HG02642 (cell line): ENCODE results near the gene KRT20.

Source experiments
- ATAC-seq: cut with Tn5 transposase; IDR thresholded peaks from one replicate; pipeline ENCODE4 v1.9.1; 2021; ENCODE audit warnings: mild to moderate bottlenecking; ENCODE audit not compliant: unreplicated experiment, poor library complexity

Gene KRT20

DNA sequence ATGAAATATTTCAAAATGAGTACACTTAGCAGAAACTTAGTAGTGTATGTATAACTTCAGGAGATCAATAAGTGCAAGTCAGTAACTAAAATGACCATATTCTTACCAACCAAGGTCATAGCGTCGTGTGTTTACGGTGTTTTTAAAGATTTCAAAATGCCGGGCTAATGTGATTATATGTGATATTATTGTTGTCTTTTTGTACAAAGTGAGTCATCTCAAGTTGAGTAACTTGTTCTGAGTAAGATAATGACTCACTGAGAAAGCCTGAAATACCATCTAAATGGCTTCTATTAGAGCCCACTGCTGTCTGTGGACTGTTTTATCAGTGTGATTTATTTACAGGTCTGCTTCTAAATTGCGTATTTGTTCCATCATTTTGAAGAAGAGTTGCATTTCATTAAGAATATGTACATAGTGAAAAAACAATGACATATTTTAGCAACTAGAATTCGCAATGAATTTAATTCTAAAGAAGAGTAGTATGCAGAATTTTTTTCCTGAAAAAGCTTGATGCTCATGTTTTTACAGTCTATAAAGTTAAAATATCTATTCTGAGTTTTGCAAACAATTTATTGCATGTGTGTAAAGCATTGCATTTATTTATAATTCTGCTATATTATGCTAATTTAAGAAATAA, 30.7 kb downstream of the KRT20 start:
- no peak for ATAC-seq

DNA sequence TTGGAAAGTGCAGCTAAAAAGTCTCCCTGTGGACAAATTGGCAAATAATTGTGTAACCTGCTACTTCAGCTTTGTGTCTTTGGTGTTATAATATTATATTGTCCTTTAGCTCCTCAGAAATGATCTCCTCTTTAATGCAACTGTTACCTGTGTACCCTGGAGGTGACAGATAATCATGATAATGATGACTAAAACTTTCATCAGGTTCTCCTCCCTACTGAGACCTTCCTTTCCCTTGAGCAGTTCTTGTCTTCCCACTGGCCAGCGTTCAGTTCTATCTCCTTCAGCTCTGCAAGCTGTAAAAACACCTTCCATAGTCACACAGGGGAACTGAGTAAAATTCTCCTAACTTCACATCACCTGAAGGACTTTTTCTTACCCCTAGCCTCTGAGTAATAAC, 32.7 kb downstream of the KRT20 start:
- no peak for ATAC-seq

DNA sequence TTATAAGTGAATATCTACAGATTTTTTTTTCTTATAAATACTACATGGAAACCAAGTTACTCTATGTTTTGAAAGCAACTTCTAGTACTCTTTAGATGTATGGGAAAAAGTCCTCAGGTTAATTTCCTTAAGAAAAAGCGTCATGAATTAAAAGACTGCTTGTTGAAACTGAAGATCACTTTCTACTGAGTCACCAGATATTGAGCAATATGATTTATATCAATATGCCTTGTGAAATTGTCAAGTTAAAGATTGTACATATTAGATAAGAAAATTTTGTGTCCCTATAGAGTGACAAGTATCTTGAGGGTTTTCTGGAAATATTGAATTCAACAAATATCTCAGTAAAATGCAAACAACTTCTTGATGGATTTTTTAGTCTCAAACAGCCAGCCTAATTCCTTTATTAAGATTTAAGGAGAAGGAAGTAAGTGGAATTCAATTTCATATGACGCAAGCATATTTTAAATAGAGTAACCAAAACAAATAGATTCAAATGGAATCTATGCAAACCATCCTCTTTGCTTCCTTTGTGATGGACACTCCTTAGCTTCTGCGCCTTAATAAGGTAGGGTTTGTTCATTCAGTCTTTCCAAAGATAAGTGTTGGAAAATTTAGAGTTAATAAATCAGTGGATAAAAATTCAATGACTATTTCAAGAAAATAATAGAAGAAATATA, 34.6 kb downstream of the KRT20 start:
- no peak for ATAC-seq

DNA sequence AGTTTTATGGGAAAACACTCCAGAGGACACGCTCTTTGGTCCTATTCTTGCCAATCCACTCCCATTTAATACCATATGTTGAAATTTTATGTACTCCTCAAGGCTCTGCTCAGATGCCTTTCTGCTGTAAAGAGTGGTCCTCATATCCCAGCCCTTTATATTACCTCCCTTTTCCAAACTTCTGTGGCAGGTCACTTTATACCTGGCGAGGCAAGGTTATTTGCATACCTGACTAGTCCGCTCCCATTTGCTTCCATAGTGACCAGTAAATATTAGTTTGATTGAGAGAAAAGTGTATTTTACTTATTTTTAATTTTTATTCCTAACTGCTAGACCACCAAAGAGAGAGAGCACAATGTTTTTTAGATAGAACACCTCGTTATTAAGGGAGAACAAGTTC, 35.3 kb downstream of the KRT20 start:
- ATAC-seq: no peak

DNA sequence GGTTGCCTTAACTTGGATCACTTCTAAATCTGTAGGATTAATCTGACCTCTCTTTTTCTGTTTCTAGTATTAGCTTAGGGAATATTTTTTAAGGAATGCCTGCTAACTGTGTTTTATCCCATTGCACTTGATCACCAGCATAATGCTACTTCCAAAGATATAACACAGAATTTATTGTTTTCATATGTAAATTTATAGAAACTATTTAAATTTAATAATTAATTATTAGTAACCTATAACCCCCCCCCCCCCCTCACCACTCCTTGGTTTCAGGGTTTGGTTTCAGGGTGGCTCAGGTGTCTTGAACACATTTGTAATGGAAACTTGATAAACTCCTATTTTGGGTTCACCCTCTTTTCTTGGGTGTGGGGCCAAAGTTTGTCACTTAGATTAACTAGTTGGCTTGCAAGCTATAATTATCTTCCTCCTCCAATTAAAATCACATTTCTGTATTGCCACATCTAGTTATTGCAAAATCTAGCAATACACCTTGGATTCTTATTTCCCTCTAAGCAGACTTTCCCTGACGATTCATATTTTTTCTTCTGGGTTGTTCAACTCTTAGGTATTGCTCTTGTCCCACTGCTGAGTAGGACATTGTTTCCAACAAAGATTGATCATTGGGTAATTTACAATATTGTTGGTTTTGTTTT, 36.3 kb downstream of the KRT20 start:
- no peak for ATAC-seq

DNA sequence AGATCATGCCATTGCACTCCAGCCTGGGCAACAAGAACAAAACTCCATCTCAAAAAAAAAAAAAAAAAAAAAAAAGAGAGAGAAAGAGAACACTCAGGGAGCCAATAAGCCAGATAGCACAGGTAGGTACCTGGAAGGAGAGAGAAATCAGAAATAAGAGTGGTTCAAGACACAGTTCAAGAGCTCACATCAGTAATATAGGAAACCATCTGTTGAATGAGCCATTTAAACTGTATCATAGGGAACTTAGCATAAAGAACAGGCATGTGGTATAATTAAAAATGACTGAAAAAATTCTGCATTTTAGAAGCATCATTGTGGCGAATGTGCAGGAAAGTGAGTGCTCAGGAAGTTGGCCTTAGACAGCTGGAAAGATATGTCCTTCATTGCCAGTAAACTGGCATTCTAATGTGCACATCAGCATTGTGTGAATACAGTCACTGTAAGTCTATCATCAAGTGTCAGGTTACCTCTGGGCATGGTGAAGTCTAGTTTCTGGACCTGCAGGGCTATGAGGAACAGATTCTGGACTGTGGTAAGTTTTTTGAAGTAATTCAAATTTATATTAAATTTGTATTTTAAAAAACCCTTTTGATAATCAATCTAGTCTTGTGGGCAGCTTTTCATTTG, 38.4 kb downstream of the KRT20 start:
- ATAC-seq: no peak

DNA sequence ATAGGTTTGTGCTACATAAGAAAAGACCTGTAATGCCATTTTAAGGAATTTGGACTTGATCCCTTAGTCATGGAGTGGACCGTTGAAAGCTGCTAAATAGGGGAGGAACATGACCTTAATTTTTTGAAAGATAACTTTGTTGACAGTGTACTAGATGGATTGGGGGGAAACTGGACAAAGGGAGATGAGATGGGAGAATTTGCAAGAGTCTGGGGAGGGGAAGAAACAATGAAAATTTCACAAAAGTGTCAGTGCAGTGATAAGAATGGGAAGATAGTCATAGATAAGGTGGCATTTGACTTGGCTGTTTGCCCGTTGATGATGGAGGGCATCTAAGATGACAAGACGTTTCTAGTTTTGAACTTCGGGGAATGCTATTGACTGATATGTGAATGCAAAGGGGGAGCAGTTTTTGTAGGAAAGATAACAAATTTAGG, 40.4 kb downstream of the KRT20 start:
- no peak for ATAC-seq

DNA sequence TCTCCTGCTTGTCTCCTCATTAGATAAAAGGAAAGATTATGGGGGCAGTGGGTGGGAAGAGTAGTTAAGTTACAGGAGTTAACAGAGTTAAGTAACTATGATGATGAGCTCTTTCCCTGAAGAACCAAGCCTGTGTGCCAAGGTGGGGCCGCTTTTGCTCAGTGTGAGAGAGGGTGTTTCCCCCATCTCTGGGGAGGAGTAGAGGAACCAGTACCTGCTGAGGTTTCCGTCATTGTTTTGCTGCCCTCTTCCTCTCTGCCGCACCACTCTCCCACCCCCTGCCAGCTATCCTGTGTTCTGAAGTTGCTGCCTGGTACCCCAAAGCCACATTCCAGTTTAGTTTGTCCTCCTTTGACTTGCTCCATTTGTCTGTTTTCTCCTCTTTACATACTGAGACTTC, 41.8 kb downstream of the KRT20 start:
- no peak for ATAC-seq

DNA sequence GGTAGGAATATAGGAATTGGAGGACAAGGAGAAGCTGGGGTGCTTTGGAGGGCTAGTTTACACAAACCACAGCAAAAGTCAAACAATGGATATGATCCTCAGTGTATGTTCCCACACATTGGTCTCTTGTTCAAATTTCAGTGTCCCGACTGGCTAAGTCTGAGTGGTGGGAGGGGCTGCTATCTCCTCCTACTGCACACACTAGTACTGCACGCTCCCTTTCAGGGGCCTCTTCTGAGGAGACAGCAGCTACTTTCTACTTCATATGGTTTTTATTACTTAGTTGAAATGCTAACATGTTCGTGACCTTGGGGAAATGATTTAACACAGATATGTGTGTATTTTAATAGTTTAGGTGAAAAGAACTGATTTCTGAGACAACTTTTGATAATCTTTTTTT, 43.8 kb downstream of the KRT20 start:
- ATAC-seq: no peak

DNA sequence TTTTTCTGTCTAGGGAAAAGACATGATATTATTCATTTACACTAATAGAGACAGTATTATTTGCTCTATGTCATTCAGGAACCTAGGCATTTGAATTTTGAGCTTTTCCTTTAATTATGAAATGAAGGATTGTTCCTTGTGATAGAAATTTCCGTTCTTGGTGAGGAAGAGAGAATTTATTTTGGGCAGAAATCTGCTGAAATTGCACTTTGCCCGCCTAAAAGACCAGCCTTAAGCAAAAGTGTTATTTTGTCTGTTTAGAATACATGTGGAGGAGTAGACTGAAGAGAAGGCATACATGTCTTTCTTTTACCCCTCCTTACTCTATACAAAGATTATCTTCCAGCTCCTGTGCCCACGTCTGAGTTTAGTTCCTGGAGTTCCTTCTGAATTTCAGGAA, 45.8 kb downstream of the KRT20 start:
- no peak for ATAC-seq

DNA sequence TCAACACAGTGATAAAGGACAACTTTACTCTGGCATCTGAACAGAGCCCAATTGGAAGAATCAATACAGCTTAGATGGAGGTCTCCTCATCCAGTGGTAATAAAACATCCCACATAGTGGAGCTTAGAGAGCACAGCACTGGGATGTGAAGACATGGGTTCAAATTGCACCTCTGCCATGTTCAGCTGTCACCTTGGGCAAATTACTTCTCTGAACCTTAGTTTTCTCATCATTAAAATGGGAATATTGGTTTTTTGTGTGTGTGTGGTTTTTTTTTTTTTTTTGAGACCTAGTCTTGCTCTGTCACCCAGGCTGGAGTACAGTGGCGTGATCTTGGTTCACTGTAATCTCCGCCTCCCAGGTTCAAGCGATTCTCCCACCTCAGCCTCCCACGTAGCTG, 49.0 kb downstream of the KRT20 start:
- no peak for ATAC-seq

DNA sequence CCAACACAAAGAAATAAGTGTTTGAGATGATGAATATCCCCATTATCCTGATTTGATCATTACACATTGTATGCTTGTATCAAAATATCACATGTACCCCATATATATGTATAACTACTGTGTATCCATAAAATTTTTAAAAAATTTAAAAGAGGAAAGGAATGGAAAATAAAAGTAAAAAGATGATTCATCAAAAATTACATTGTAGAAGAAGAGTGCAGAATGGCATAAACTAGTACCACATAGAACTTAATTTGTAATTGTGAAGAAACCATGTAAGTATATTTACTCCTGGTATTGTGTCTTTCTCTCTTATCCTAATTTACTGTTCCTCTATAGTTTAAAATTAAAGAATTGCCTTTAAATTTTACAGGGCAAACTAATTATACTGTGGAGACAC, 51.2 kb downstream of the KRT20 start:
- no peak for ATAC-seq

DNA sequence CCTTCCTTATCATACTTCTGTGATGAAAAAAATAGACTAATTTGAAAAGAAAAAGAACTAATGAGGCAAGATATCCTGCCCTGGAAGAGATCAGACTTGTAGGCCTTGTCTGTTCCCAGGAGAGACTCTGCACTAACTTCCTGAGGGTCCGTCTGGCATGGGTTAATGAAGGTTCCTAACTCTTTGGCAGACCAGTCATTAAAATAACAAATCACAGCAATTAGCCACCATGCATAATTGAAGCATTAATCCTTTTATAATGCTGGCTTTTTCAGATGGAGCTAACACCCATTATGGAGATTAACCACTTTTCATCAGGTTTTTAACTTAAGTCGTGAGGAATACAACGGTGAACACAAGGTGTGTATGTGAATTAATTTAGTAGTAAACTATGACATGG, 52.2 kb downstream of the KRT20 start:
- ATAC-seq: no peak

DNA sequence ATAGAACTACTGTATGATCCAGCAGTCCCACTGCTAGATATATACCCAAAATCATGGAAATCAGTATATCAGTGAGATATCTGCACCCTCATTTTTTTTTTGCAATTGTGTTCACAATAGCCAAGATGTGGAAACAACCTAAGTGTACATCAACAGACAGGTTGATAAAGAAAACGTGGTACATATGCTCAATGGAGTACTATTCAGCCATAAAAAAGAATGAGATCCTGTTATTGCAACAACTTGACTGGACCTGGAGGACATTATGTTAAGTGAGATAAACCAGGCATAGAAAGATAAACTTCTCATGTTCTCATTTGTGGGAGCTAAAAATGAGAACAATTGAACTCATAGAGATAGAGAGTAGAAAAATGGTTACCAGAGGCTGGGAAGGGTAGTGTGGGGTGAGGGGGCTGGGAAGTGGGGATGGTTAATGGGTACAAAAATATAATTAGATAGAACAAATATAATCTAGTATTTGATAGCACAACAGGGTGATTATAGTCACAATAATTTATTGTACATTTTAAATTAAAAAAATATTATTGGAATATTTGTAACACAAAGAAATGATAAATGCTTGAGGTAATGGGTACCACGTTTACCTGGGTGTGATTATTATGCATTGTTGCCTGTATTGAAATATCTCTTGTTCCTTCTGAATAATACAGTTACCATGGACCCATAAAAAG, 54.8 kb downstream of the KRT20 start:
- ATAC-seq: no peak

DNA sequence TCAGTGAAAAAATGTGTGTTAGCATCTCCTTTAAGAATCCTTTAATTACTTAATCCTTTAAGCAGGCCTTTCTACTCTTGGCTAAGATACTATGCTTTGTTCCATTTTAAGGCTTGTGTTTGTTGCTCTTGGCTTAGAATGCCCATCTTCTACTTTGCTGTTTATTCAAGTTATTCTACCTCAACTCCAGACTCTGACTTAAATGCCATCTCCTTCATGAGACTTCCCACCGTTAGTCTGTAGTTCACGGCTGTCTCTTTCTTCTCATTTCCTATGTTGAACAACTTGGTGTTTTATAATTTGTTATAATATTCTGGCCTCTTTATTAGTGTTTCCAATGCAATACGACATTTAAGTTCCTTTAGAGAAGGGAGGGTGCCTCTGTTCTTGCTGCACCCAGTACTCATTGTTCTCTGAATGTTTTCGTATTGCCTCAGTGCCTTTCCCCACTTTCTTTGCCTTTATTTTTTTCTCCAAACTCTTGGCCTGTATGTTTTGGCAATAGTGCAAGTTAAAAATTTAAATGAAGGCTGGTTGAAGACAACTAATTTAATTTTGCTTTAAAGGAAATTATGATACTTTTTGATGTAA, 56.5 kb downstream of the KRT20 start:
- no peak for ATAC-seq

DNA sequence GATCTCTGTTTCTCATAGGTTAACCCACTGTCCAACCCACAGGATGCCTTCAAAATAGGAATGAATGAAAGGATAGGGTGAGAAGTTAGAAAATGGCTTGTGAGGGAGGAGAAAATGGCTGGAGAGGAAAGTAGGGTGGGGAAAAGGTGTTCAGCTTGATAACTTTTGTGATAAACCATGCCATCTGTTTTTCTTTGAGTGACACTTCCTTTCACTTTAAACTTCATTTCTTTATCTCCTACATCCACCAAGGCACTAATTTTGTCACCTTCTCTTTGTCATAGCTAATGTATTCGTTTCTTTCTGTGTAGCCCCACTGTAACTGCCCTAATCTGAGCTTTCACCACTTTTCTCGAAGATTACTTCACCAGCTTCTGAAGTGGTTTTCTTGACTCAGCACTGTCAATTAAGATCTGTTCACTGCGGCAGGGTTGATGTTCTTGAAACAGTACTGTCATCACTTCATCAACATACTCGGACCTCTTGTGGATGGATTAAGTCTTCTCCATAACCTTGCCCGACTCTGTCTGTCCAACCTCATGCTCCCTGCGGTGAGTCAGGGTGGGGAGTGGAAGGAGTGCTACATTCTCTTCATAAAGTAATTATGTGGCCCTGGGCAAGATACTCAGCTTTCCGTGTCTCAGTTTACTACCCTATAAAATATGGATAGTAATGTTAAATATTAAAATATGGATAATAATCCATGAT, 57.1 kb downstream of the KRT20 start:
- ATAC-seq: no peak
